IPS-20b (cell line): Measurements from ENCODE around the gene LCN9.
A peak's percentile ranks its signal among the peaks of the same experiment; 100 is the strongest.

Source experiments
- H3K27ac ChIP-seq: one replicate; pipeline ENCODE4 v1.5.1; 2013; ENCODE audit warnings: low read length
- H3K27me3 ChIP-seq: 2 replicates; pipeline ENCODE4 v1.6.1; 2013; ENCODE audit warnings: mild to moderate bottlenecking, low read length, inconsistent platforms; ENCODE audit not compliant: insufficient read depth
- H3K36me3 ChIP-seq: 2 replicates; pipeline ENCODE4 v1.6.1; 2013; ENCODE audit warnings: low read depth, mild to moderate bottlenecking, inconsistent platforms, low read length, moderate library complexity; ENCODE audit not compliant: insufficient read depth
- H3K4me1 ChIP-seq: 2 replicates; pipeline ENCODE4 v1.6.1; 2013; ENCODE audit warnings: mild to moderate bottlenecking, control low read depth, inconsistent platforms, low read length, moderate library complexity; ENCODE audit not compliant: insufficient read depth
- H3K4me3 ChIP-seq: 2 replicates; pipeline ENCODE4 v1.5.1; 2013; ENCODE audit warnings: mild to moderate bottlenecking, low read length, inconsistent platforms
- H3K9ac ChIP-seq: 2 replicates; pipeline ENCODE4 v1.6.1; 2013; ENCODE audit warnings: low read depth, mild to moderate bottlenecking, inconsistent platforms, low read length, moderate library complexity
- H3K9me3 ChIP-seq: 2 replicates; pipeline ENCODE4 v1.6.1; 2013; ENCODE audit warnings: mild to moderate bottlenecking, low read depth, low read length, inconsistent platforms; ENCODE audit not compliant: insufficient read depth

Gene LCN9

GRCh38 chr9:135704483-135704882 lies 41.4 kb downstream of the LCN9 start:
- H3K9me3 ChIP-seq = no peaks in the 10 kb centered on the region
- no peak overlapping the region for H3K4me3 ChIP-seq
- H3K27me3 ChIP-seq = peaks cover 21% of the 10 kb centered on the region

GRCh38 chr9:135705376-135705775 lies 42.3 kb downstream of the LCN9 start:
- Histone ChIP-seq H3K27ac (no peak overlapping the region), H3K36me3 (no peaks in the 10 kb centered on the region), H3K9ac (no peak overlapping the region), H3K4me3 (no peak overlapping the region), H3K9me3 (no peaks in the 10 kb centered on the region), H3K27me3 (peaks cover 21% of the 10 kb centered on the region), H3K4me1 (no peaks in the 10 kb centered on the region)

More at GRCh38 chr9:135704483-135704882, 41.4 kb downstream of the LCN9 start:
- Histone ChIP-seq H3K27ac (no peak overlapping the region), H3K36me3 (no peaks in the 10 kb centered on the region), H3K4me1 (no peaks in the 10 kb centered on the region), H3K9ac (no peak overlapping the region)

- no peaks in the 10 kb centered on the region for H3K36me3 ChIP-seq
- no peaks in the 10 kb centered on the region for H3K4me1 ChIP-seq
- peaks cover 19% of the 10 kb centered on the region for H3K27me3 ChIP-seq
- no peaks in the 10 kb centered on the region for H3K9me3 ChIP-seq
- H3K27ac ChIP-seq = no peak overlapping the region
- H3K4me3 ChIP-seq = no peak overlapping the region
- H3K9ac ChIP-seq = no peak overlapping the region
Measured at GRCh38 chr9:135706288-135706687, 43.2 kb downstream of the LCN9 start.

GRCh38 chr9:135707252-135708138 lies 44.4 kb downstream of the LCN9 start:
- H3K27me3 ChIP-seq = peaks cover 11% of the 10 kb centered on the region
- no peak overlapping the region for H3K9ac ChIP-seq
- no peak overlapping the region for H3K4me3 ChIP-seq
- no peaks in the 10 kb centered on the region for H3K36me3 ChIP-seq
- no peaks in the 10 kb centered on the region for H3K9me3 ChIP-seq
- no peak overlapping the region for H3K27ac ChIP-seq
- no peaks in the 10 kb centered on the region for H3K4me1 ChIP-seq

GRCh38 chr9:135708164-135708563 lies 45.1 kb downstream of the LCN9 start:
- no peaks in the 10 kb centered on the region for H3K9me3 ChIP-seq
- peaks cover 11% of the 10 kb centered on the region for H3K27me3 ChIP-seq
- no peak overlapping the region for H3K27ac ChIP-seq
- no peak overlapping the region for H3K4me3 ChIP-seq
- H3K4me1 ChIP-seq = no peaks in the 10 kb centered on the region
- H3K36me3 ChIP-seq = no peaks in the 10 kb centered on the region
- H3K9ac ChIP-seq = no peak overlapping the region

GRCh38 chr9:135711391-135711790 lies 48.3 kb downstream of the LCN9 start:
- Histone ChIP-seq H3K27ac (no peak overlapping the region), H3K9me3 (no peaks in the 10 kb centered on the region), H3K27me3 (peaks cover 33% of the 10 kb centered on the region), H3K9ac (no peak overlapping the region), H3K4me3 (no peak overlapping the region), H3K36me3 (no peaks in the 10 kb centered on the region), H3K4me1 (no peaks in the 10 kb centered on the region)

- no peak overlapping the region for H3K9ac ChIP-seq
- no peak overlapping the region for H3K27ac ChIP-seq
- no peaks in the 10 kb centered on the region for H3K36me3 ChIP-seq
- no peak overlapping the region for H3K4me3 ChIP-seq
- no peaks in the 10 kb centered on the region for H3K9me3 ChIP-seq
- peaks cover 38% of the 10 kb centered on the region for H3K27me3 ChIP-seq
- no peaks in the 10 kb centered on the region for H3K4me1 ChIP-seq
Measured at GRCh38 chr9:135711881-135712280, 48.8 kb downstream of the LCN9 start.

GRCh38 chr9:135712613-135713295 lies 49.6 kb downstream of the LCN9 start:
- Histone ChIP-seq H3K4me1 (no peaks in the 10 kb centered on the region), H3K27me3 (peaks cover 41% of the 10 kb centered on the region), H3K36me3 (no peaks in the 10 kb centered on the region), H3K27ac (no peak overlapping the region), H3K4me3 (no peak overlapping the region), H3K9ac (no peak overlapping the region), H3K9me3 (no peaks in the 10 kb centered on the region)

GRCh38 chr9:135714242-135715055 lies 51.3 kb downstream of the LCN9 start:
- H3K36me3 ChIP-seq = no peaks in the 10 kb centered on the region
- no peak overlapping the region for H3K27ac ChIP-seq
- H3K27me3 ChIP-seq = peaks cover 41% of the 10 kb centered on the region
- H3K4me3 ChIP-seq = peak overlapping the region; percentile 26; the same call in 1 of the 2 replicates
- H3K4me1 ChIP-seq = no peaks in the 10 kb centered on the region
- no peak overlapping the region for H3K9ac ChIP-seq
- no peaks in the 10 kb centered on the region for H3K9me3 ChIP-seq

GRCh38 chr9:135715056-135715595 lies 52.0 kb downstream of the LCN9 start:
- Histone ChIP-seq H3K27ac (no peak overlapping the region), H3K27me3 (peaks cover 41% of the 10 kb centered on the region), H3K36me3 (no peaks in the 10 kb centered on the region), H3K4me3 (peak overlapping the region; percentile 26; the same call in 1 of the 2 replicates), H3K4me1 (no peaks in the 10 kb centered on the region), H3K9ac (no peak overlapping the region), H3K9me3 (no peaks in the 10 kb centered on the region)

- peaks cover 41% of the 10 kb centered on the region for H3K27me3 ChIP-seq
- no peaks in the 10 kb centered on the region for H3K9me3 ChIP-seq
- no peaks in the 10 kb centered on the region for H3K36me3 ChIP-seq
- no peak overlapping the region for H3K9ac ChIP-seq
- no peaks in the 10 kb centered on the region for H3K4me1 ChIP-seq
- H3K27ac ChIP-seq = no peak overlapping the region
- no peak overlapping the region for H3K4me3 ChIP-seq
Measured at GRCh38 chr9:135716045-135716444, 52.9 kb downstream of the LCN9 start.
